ENCODE results near the gene OTUD4.

GRCh38 chr4:145171911-145172310 is 8.5 kb downstream of the OTUD4 start:
- TF ChIP-seq EZH2 (IDR thresholded peaks at IDR 0.05): no peak
- TF ChIP-seq POLR2AphosphoS5 (IDR thresholded peaks at IDR 0.05; ENCODE audit: borderline replicate concordance, low read depth, low read length): no peak
- no peak for TF ChIP-seq FOXP2 (optimal IDR thresholded peaks at IDR 0.05; ENCODE audit: control extremely low read depth, extremely low read length, insufficient read depth)
